Lower lobe of right lung (tissue), 2 donors: ENCODE data around the gene MET. TPM values are rescaled to one million over a fixed set of nuclear protein-coding genes. Genes with fewer than 3 reads are reported as not detected.
"Not testable (repeated sequence)": the region's sequence is repeated elsewhere in the genome, so short reads cannot be mapped to it uniquely, and the experiment has no call there.

Source experiments
- ATAC-seq, 2 donors: fragments of 200-7000 bp; cut with Tn5 transposase; one replicate each; pipeline ENCODE4 v1.9.1; 2020 to 2022; ENCODE audit warnings: mild to moderate bottlenecking in 2 of 2, moderate library complexity in 2 of 2
- DNase-seq: peaks from one replicate; pipeline ENCODE4 v3.0.0-alpha.2; 2020
- H3K27ac ChIP-seq: fragments of 200-600 bp; one replicate; pipeline ENCODE4 v1.8.0; 2022
- H3K27me3 ChIP-seq: fragments of 200-600 bp; one replicate; pipeline ENCODE4 v1.8.0; 2022; ENCODE audit warnings: low read depth
- H3K36me3 ChIP-seq: fragments of 200-600 bp; one replicate; pipeline ENCODE4 v1.8.0; 2022; ENCODE audit warnings: mild to moderate bottlenecking
- H3K4me1 ChIP-seq: fragments of 200-600 bp; one replicate; pipeline ENCODE4 v1.8.0; 2022
- H3K4me3 ChIP-seq: fragments of 200-600 bp; one replicate; pipeline ENCODE4 v1.8.0; 2022; ENCODE audit warnings: mild to moderate bottlenecking
- H3K9me3 ChIP-seq: fragments of 200-600 bp; one replicate; pipeline ENCODE4 v1.8.0; 2022
- CTCF ChIP-seq: fragments of 200-600 bp; IDR thresholded peaks from one replicate; pipeline ENCODE4 v1.8.0; 2022; ENCODE audit warnings: antibody characterized with exemption, mild to moderate bottlenecking
- intact Hi-C: fragments of 100-400 bp; cut with DNase I; formaldehyde crosslinking; loops from one replicate; pipeline ENCODE4 v1.11.0; 2022
- total RNA-seq: library from RNA; stranded (reverse); fragmentation: NEBNext Ultra II Directional; extraction: Animal tissue kit (Norgen Biotek cat#: 25700); gene quantifications from one replicate; pipeline ENCODE4 v1.2.1, GENCODE V29; 2021
- donor health status: DM: no; HTN: yes; CAD: no; lungs with severe emphysema.

Gene MET
- total RNA-seq, 1 donor from 2014 or later: 74.3 TPM

GRCh38 chr7:116740231-116740630, 68.2 kb downstream of the MET start:
- ATAC-seq: no peak

GRCh38 chr7:116740755-116741462, 68.9 kb downstream of the MET start:
- Histone ChIP-seq H3K27me3 (no peaks in the 10 kb centered on the region), H3K36me3 (peaks cover 10% of the 10 kb centered on the region), H3K27ac (no peak overlapping the region), H3K9me3 (no peaks in the 10 kb centered on the region), H3K4me1 (peaks cover 29% of the 10 kb centered on the region), H3K4me3 (no peak overlapping the region)
- intact Hi-C loops: no loop called here
- no peak for DNase-seq
- no peak for TF ChIP-seq CTCF
- ATAC-seq: no peak

More at GRCh38 chr7:116740231-116740630, 68.2 kb downstream of the MET start:
- intact Hi-C loops: no loop called here
- TF ChIP-seq CTCF: no peak
- no peaks in the 10 kb centered on the region for H3K9me3 ChIP-seq
- H3K4me1 ChIP-seq: peaks cover 29% of the 10 kb centered on the region
- no peak for DNase-seq
- H3K27ac ChIP-seq: no peak overlapping the region
- H3K4me3 ChIP-seq: no peak overlapping the region
- no peaks in the 10 kb centered on the region for H3K27me3 ChIP-seq
- peaks cover 10% of the 10 kb centered on the region for H3K36me3 ChIP-seq

- ATAC-seq: no peak
- peaks cover 10% of the 10 kb centered on the region for H3K36me3 ChIP-seq
- no peak for TF ChIP-seq CTCF
- DNase-seq: no peak
- no peak overlapping the region for H3K27ac ChIP-seq
- H3K27me3 ChIP-seq: no peaks in the 10 kb centered on the region
- intact Hi-C loops: no loop called here
- H3K9me3 ChIP-seq: no peaks in the 10 kb centered on the region
- H3K4me1 ChIP-seq: peaks cover 25% of the 10 kb centered on the region
- no peak overlapping the region for H3K4me3 ChIP-seq
Observed at GRCh38 chr7:116741625-116742316, 69.8 kb downstream of the MET start.

- Histone ChIP-seq H3K36me3 (peaks cover 10% of the 10 kb centered on the region), H3K4me1 (peaks cover 18% of the 10 kb centered on the region), H3K27me3 (no peaks in the 10 kb centered on the region), H3K9me3 (no peaks in the 10 kb centered on the region), H3K27ac (no peak overlapping the region), H3K4me3 (no peak overlapping the region)
- intact Hi-C loops: no loop called here
- no peak for TF ChIP-seq CTCF
- DNase-seq (no peak), ATAC-seq (no peak)
Observed at GRCh38 chr7:116742641-116743040, 70.6 kb downstream of the MET start.

- DNase-seq, H3K27me3 ChIP-seq, H3K4me1 ChIP-seq, H3K9me3 ChIP-seq, intact Hi-C loops, ATAC-seq, H3K27ac ChIP-seq, H3K36me3 ChIP-seq, H3K4me3 ChIP-seq: not testable (repeated sequence)
Observed at GRCh38 chr7:116743835-116744234, 71.8 kb downstream of the MET start.

GRCh38 chr7:116746388-116746787, 74.4 kb downstream of the MET start:
- ATAC-seq, H3K4me3 ChIP-seq, H3K9me3 ChIP-seq, intact Hi-C loops, H3K27ac ChIP-seq, H3K4me1 ChIP-seq, DNase-seq, H3K27me3 ChIP-seq, H3K36me3 ChIP-seq: not testable (repeated sequence)

GRCh38 chr7:116751070-116751469, 79.1 kb downstream of the MET start:
- H3K36me3 ChIP-seq, ATAC-seq, DNase-seq, H3K27ac ChIP-seq, H3K4me3 ChIP-seq, H3K4me1 ChIP-seq, H3K9me3 ChIP-seq, H3K27me3 ChIP-seq, intact Hi-C loops: not testable (repeated sequence)
